Hepatocyte (in vitro differentiated cells): ENCODE results near the gene OBSCN.

ENCODE experiments used
- EZH2 ChIP-seq: fragments of 200-600 bp; sonication (generic); IDR thresholded peaks from 2 replicates; pipeline ENCODE4 v1.6.1; 2016; ENCODE audit warnings: antibody characterized with exemption, mild to moderate bottlenecking, borderline replicate concordance
- TF ChIP-seq, protein P1 (sequence below): fragments of 200-600 bp; sonication (generic); IDR thresholded peaks from 2 replicates; pipeline ENCODE4 v1.5.1; 2016; ENCODE audit warnings: antibody characterized with exemption, mild to moderate bottlenecking; ENCODE audit not compliant: poor library complexity

DNA sequence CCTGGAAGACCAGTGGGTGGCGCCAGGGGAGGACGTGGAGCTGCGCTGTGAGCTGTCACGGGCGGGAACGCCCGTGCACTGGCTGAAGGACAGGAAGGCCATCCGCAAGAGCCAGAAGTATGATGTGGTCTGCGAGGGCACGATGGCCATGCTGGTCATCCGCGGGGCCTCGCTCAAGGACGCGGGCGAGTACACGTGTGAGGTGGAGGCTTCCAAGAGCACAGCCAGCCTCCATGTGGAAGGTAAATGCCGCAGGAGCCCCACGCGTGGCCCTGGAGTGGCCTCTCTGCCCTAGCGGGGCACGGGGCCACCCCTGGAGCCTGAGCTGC lies 75.2 kb downstream of the OBSCN start:
- TF ChIP-seq, protein P1, sequence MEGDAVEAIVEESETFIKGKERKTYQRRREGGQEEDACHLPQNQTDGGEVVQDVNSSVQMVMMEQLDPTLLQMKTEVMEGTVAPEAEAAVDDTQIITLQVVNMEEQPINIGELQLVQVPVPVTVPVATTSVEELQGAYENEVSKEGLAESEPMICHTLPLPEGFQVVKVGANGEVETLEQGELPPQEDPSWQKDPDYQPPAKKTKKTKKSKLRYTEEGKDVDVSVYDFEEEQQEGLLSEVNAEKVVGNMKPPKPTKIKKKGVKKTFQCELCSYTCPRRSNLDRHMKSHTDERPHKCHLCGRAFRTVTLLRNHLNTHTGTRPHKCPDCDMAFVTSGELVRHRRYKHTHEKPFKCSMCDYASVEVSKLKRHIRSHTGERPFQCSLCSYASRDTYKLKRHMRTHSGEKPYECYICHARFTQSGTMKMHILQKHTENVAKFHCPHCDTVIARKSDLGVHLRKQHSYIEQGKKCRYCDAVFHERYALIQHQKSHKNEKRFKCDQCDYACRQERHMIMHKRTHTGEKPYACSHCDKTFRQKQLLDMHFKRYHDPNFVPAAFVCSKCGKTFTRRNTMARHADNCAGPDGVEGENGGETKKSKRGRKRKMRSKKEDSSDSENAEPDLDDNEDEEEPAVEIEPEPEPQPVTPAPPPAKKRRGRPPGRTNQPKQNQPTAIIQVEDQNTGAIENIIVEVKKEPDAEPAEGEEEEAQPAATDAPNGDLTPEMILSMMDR, result no peak
- no peak for TF ChIP-seq EZH2
